HG03469 (cell line): ENCODE results near the gene PIM1.
"Not testable (repeated sequence)": the region's sequence is repeated elsewhere in the genome, so short reads cannot be mapped to it uniquely, and the experiment has no call there.

Experiments
- ATAC-seq: cut with Tn5 transposase; IDR thresholded peaks from one replicate; pipeline ENCODE4 v1.9.1; 2021; ENCODE audit warnings: mild to moderate bottlenecking, moderate library complexity, moderate number of reproducible peaks; ENCODE audit not compliant: unreplicated experiment

Gene PIM1

DNA sequence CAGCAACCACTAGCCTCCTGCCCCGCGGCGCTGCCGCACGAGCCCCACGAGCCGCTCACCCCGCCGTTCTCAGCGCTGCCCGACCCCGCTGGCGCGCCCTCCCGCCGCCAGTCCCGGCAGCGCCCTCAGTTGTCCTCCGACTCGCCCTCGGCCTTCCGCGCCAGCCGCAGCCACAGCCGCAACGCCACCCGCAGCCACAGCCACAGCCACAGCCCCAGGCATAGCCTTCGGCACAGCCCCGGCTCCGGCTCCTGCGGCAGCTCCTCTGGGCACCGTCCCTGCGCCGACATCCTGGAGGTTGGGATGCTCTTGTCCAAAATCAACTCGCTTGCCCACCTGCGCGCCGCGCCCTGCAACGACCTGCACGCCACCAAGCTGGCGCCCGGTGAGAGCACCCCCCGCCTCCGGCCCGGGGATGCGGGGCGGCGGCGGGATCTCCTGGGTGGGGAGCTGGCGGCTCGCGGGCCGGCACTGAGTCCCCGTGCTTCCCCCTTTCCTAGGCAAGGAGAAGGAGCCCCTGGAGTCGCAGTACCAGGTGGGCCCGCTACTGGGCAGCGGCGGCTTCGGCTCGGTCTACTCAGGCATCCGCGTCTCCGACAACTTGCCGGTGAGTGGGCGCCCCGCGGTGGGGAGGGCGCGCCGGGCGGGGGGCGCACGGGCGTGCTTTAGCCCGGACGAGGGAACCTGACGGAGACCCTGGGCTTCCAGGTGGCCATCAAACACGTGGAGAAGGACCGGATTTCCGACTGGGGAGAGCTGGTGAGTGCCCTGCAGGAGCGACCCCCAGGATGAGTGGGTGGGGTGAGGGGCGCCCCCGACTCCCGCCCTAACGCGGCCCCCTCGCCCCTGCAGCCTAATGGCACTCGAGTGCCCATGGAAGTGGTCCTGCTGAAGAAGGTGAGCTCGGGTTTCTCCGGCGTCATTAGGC lies 585 bp downstream of the PIM1 start:
- peak; percentile 23 for ATAC-seq

DNA sequence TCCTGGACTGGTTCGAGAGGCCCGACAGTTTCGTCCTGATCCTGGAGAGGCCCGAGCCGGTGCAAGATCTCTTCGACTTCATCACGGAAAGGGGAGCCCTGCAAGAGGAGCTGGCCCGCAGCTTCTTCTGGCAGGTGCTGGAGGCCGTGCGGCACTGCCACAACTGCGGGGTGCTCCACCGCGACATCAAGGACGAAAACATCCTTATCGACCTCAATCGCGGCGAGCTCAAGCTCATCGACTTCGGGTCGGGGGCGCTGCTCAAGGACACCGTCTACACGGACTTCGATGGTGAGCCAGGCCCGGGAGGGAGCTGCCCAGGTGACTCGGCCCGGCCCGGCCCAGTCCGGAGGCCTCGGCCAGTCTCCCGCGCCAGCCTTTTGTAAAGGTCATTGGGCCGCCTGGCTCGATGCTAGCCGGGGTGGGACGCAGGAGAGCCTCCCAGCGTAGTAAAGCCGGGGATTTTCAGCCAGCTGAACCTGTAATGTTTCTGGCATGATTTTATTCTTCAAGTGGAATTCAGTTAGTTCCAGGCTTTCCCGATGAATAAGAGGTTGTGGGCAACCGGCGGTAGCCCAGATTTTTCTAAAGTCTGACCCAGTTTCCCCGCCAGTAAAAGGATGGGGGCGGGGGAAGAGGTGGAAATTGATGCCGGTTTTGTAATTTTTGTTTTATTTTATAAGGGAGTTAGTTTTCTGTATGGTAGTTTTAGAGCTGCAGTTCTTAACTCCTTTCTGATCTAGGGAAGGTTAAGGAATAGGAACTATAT lies 1.4 kb downstream of the PIM1 start:
- ATAC-seq = no peak

GRCh38 chr6:37171970-37172812 lies 2.2 kb downstream of the PIM1 start:
- ATAC-seq = no peak

DNA sequence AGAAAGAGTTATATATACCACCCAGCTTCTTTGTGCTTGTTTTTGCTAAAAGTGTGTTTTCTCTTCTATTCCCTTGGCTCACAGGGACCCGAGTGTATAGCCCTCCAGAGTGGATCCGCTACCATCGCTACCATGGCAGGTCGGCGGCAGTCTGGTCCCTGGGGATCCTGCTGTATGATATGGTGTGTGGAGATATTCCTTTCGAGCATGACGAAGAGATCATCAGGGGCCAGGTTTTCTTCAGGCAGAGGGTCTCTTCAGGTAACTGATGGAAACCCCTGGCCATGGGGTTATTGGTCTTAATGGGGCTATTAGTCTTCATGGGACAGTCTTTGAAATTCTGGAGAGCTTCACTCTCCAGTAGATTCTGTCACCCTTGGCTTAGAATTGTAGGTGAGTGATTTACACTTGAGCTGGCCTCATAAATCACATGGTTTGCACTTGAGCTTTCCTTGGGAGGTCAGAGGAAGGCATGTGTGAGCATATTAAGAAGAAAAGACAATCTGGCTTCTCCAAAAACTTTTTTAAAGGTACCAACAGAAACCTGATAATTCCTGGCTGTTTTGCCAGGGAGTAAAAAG lies 3.0 kb downstream of the PIM1 start:
- no peak for ATAC-seq

- no peak for ATAC-seq
Measured at GRCh38 chr6:37173493-37174195, 3.7 kb downstream of the PIM1 start.

DNA sequence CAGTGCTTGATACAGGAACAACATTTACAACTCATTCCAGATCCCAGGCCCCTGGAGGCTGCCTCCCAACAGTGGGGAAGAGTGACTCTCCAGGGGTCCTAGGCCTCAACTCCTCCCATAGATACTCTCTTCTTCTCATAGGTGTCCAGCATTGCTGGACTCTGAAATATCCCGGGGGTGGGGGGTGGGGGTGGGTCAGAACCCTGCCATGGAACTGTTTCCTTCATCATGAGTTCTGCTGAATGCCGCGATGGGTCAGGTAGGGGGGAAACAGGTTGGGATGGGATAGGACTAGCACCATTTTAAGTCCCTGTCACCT lies 4.2 kb downstream of the PIM1 start:
- ATAC-seq = no peak

GRCh38 chr6:37174515-37175331 lies 4.8 kb downstream of the PIM1 start:
- ATAC-seq = no peak

GRCh38 chr6:37175332-37176267 lies 5.6 kb downstream of the PIM1 start:
- ATAC-seq = no peak

DNA sequence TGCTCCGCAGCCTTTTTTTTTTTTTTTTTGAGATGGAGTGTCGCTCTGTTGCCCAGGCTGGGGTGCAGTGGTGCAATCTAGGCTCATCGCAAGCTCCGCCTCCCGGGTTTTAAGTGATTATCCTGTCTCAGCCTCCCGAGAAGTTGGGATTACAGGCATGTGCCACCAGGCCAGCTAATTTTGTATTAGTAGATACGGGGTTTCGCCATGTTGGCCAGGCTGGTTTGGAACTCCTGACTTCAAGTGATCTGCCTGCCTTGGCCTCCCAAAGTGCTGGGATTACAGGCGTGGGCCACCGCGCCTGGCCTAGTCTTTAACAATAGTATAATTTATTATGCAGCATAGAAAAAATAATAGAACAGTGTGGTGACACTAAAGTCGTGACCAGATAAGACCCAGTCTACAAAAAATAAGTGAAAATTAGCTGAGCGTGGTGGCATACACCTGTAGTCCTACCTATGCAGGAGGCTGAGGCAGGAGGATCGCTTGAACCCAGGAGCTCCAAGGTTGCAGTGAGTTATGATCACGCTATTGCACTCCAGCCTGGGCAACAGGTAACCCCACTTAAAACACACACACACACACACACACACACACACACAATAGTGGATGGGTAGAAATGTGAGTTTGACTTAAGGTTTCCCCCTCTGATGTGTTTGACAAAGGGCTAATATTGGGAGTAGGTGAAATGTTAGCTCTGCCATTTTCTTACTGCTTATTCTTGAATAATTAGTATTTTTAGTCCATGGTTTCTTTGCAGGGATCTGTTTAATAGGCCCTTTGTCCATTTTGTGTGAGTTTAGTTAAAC lies 6.5 kb downstream of the PIM1 start:
- ATAC-seq = no peak

DNA sequence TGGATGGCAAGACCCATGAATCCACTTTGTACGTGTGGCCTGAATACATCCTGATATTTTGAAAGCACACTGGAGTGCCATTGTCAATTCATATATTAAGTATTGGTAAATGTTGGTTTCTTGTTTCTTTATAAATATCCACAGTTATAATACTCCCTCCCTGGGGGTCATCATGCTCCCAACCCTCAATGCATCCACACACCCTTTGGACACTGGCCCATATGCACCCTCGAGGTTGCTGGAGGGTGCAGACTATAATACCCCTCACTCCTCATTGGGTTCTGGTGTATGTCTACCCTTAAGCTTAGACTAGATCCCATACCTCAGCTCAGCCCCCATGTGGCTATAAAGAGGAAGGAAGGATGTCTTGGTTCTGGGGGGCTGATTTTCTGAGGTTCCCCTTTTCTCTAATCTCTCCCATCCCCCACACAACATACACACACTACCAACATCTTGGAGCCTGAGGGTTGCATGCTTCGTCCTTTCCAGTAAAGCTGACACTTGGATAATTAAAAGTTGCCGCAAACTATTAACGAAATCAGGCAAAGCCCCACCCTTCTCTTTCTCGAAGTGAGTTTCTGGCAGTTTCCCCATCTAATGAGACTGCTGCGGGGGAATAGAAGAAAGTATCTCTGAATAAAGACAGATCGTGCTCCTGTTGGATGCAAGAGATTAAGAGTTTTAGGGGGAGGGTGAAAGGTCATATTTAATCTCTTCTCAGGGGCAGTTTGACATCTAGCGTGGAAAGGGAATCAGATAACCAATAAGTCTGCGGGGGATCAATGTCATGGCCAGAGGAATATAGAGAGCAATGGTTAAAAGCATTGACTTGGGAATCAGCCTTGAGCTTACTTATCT lies 7.4 kb downstream of the PIM1 start:
- ATAC-seq = no peak

- no peak for ATAC-seq
Measured at GRCh38 chr6:37177935-37178517, 8.1 kb downstream of the PIM1 start.

- no peak for ATAC-seq
Measured at GRCh38 chr6:37180075-37180474, 10.1 kb downstream of the PIM1 start.

GRCh38 chr6:37180610-37181009 lies 10.7 kb downstream of the PIM1 start:
- ATAC-seq = not testable (repeated sequence)

- no peak for ATAC-seq
Measured at GRCh38 chr6:37182736-37183590, 13.0 kb downstream of the PIM1 start.
